HG02870 (cell line): Measurements from ENCODE around the gene BCL7A.
"Not testable (repeated sequence)": the region's sequence is repeated elsewhere in the genome, so short reads cannot be mapped to it uniquely, and the experiment has no call there.

Source experiments
- ATAC-seq: cut with Tn5 transposase; IDR thresholded peaks from one replicate; pipeline ENCODE4 v1.9.1; 2021; ENCODE audit warnings: mild to moderate bottlenecking, moderate library complexity; ENCODE audit not compliant: unreplicated experiment

BCL7A gene

GRCh38 chr12:122051231-122051876 is 29.7 kb downstream of the BCL7A start:
- ATAC-seq: no peak

GRCh38 chr12:122052285-122052684 is 30.6 kb downstream of the BCL7A start:
- no peak for ATAC-seq

- ATAC-seq: no peak
Observed at GRCh38 chr12:122054842-122055520, 33.3 kb downstream of the BCL7A start.

- not testable (repeated sequence) for ATAC-seq
Observed at GRCh38 chr12:122056406-122056805, 34.7 kb downstream of the BCL7A start.

GRCh38 chr12:122057007-122057735 is 35.5 kb downstream of the BCL7A start:
- no peak for ATAC-seq

- no peak for ATAC-seq
Observed at GRCh38 chr12:122057769-122058168, 36.1 kb downstream of the BCL7A start.

- ATAC-seq: no peak
Observed at GRCh38 chr12:122058549-122059149, 37.0 kb downstream of the BCL7A start.

GRCh38 chr12:122059203-122059960 is 37.7 kb downstream of the BCL7A start:
- ATAC-seq: no peak

GRCh38 chr12:122060081-122060501 is 38.4 kb downstream of the BCL7A start:
- ATAC-seq: no peak

GRCh38 chr12:122061253-122061652 is 39.6 kb downstream of the BCL7A start:
- ATAC-seq: no peak

GRCh38 chr12:122062832-122063693 is 41.4 kb downstream of the BCL7A start:
- no peak for ATAC-seq

- no peak for ATAC-seq
Observed at GRCh38 chr12:122063694-122064024, 42.0 kb downstream of the BCL7A start.

- no peak for ATAC-seq
Observed at GRCh38 chr12:122064025-122064777, 42.5 kb downstream of the BCL7A start.

GRCh38 chr12:122064780-122065588 is 43.3 kb downstream of the BCL7A start:
- ATAC-seq: no peak

- no peak for ATAC-seq
Observed at GRCh38 chr12:122067548-122067947, 45.9 kb downstream of the BCL7A start.

GRCh38 chr12:122067966-122068365 is 46.3 kb downstream of the BCL7A start:
- peak; percentile 76 for ATAC-seq

GRCh38 chr12:122072031-122072970 is 50.6 kb downstream of the BCL7A start:
- ATAC-seq: no peak
